Measurements from ENCODE around the gene PACS2.

Gene PACS2

GRCh38 chr14:105304565-105304964 is 10.0 kb upstream of the PACS2 start:
- Histone ChIP-seq H3K9ac (no peak overlapping the region), H3K4me1 (ENCODE audit: low read depth, poor library complexity, severe bottlenecking) (peaks cover 6% of the 10 kb centered on the region), H3K36me3 (ENCODE audit: insufficient read depth) (no peaks in the 10 kb centered on the region), H3K4me2 (no peak overlapping the region), H3K27me3 (ENCODE audit: insufficient read depth, low read depth) (no peaks in the 10 kb centered on the region), H3K79me2 (ENCODE audit: insufficient read depth, low read depth) (peaks cover 3% of the 10 kb centered on the region; the same call in 1 of the 2 replicates), H3K4me3 (IDR thresholded peaks at IDR 0.05; ENCODE audit: insufficient read depth, low read depth, low read length) (no peak overlapping the region), H2AFZ (ENCODE audit: low read depth) (no peak overlapping the region), H4K20me1 (ENCODE audit: insufficient read depth) (no peaks in the 10 kb centered on the region), H3K27ac (no peak overlapping the region)
- no peak for TF ChIP-seq CTCF (conservative IDR thresholded peaks at IDR 0.05; ENCODE audit: low read depth, low read length)

GRCh38 chr14:105305345-105305744 is 9.2 kb upstream of the PACS2 start:
- H3K9ac ChIP-seq, result no peak overlapping the region

GRCh38 chr14:105305791-105306190 is 8.8 kb upstream of the PACS2 start:
- no peak overlapping the region for H2AFZ ChIP-seq (ENCODE audit: low read depth)
- no peak overlapping the region for H3K4me2 ChIP-seq
- no peak overlapping the region for H3K9ac ChIP-seq

More at GRCh38 chr14:105305345-105305744, 9.2 kb upstream of the PACS2 start:
- no peaks in the 10 kb centered on the region for H3K79me2 ChIP-seq (ENCODE audit: insufficient read depth, low read depth)
- peaks cover 3% of the 10 kb centered on the region for H3K4me1 ChIP-seq (ENCODE audit: low read depth, poor library complexity, severe bottlenecking)
- TF ChIP-seq CTCF (conservative IDR thresholded peaks at IDR 0.05; ENCODE audit: low read depth, low read length), result no peak
- no peak overlapping the region for H3K27ac ChIP-seq
- H3K36me3 ChIP-seq (ENCODE audit: insufficient read depth), result no peaks in the 10 kb centered on the region
- no peak overlapping the region for H2AFZ ChIP-seq (ENCODE audit: low read depth)
- no peak overlapping the region for H3K4me2 ChIP-seq
- H3K4me3 ChIP-seq (IDR thresholded peaks at IDR 0.05; ENCODE audit: insufficient read depth, low read depth, low read length), result no peak overlapping the region
- H4K20me1 ChIP-seq (ENCODE audit: insufficient read depth), result no peaks in the 10 kb centered on the region
- H3K27me3 ChIP-seq (ENCODE audit: insufficient read depth, low read depth), result no peaks in the 10 kb centered on the region

GRCh38 chr14:105307052-105307727 is 7.4 kb upstream of the PACS2 start:
- H3K27me3 ChIP-seq (ENCODE audit: insufficient read depth, low read depth), result no peaks in the 10 kb centered on the region
- no peak overlapping the region for H3K9ac ChIP-seq
- H2AFZ ChIP-seq (ENCODE audit: low read depth), result no peak overlapping the region
- H3K27ac ChIP-seq, result no peak overlapping the region
- H3K4me3 ChIP-seq (IDR thresholded peaks at IDR 0.05; ENCODE audit: insufficient read depth, low read depth, low read length), result no peak overlapping the region
- H4K20me1 ChIP-seq (ENCODE audit: insufficient read depth), result no peaks in the 10 kb centered on the region
- no peak overlapping the region for H3K4me2 ChIP-seq
- no peaks in the 10 kb centered on the region for H3K79me2 ChIP-seq (ENCODE audit: insufficient read depth, low read depth)
- no peaks in the 10 kb centered on the region for H3K36me3 ChIP-seq (ENCODE audit: insufficient read depth)
- TF ChIP-seq CTCF (conservative IDR thresholded peaks at IDR 0.05; ENCODE audit: low read depth, low read length), result no peak
- no peaks in the 10 kb centered on the region for H3K4me1 ChIP-seq (ENCODE audit: low read depth, poor library complexity, severe bottlenecking)

More at GRCh38 chr14:105305791-105306190, 8.8 kb upstream of the PACS2 start:
- TF ChIP-seq CTCF (conservative IDR thresholded peaks at IDR 0.05; ENCODE audit: low read depth, low read length), result no peak
- H3K4me3 ChIP-seq (IDR thresholded peaks at IDR 0.05; ENCODE audit: insufficient read depth, low read depth, low read length), result no peak overlapping the region
- no peaks in the 10 kb centered on the region for H3K27me3 ChIP-seq (ENCODE audit: insufficient read depth, low read depth)
- no peaks in the 10 kb centered on the region for H4K20me1 ChIP-seq (ENCODE audit: insufficient read depth)
- no peak overlapping the region for H3K27ac ChIP-seq
- H3K4me1 ChIP-seq (ENCODE audit: low read depth, poor library complexity, severe bottlenecking), result peaks cover 3% of the 10 kb centered on the region
- H3K79me2 ChIP-seq (ENCODE audit: insufficient read depth, low read depth), result no peaks in the 10 kb centered on the region
- H3K36me3 ChIP-seq (ENCODE audit: insufficient read depth), result no peaks in the 10 kb centered on the region

Measured in KMS-11 (cell line).